Natural killer cell (primary cell): ENCODE measurements around the gene TSHZ3. TPM values are rescaled to one million over a fixed set of nuclear protein-coding genes. Genes with fewer than 3 reads are reported as not detected.

ENCODE experiments used
- ATAC-seq, 3 donors: fragments of 150-1000 bp in 2 of 3; fragments of 200-7000 bp in 1 of 3; cut with Tn5 transposase; 1 replicate in 1 of 3; 2 replicates in 2 of 3; pipeline ENCODE4 v1.10.0; 2021; ENCODE audit warnings: mild to moderate bottlenecking in 2 of 3, moderate library complexity in 2 of 3
- DNase-seq, 2 donors: peaks; one replicate each; pipeline versions ENCODE4 v3.0.0 to v3.0.0-alpha.2; 2013 to 2021; ENCODE audit warnings: mixed read lengths in 1 of 2
- H3K27ac ChIP-seq: one replicate; pipeline ENCODE4 v1.5.1; 2013; ENCODE audit warnings: mild to moderate bottlenecking, low read length
- H3K27me3 ChIP-seq: one replicate; pipeline ENCODE4 v1.6.1; 2013; ENCODE audit warnings: low read length; ENCODE audit not compliant: control insufficient read depth, insufficient read depth
- H3K36me3 ChIP-seq: one replicate; pipeline ENCODE4 v1.6.1; 2013; ENCODE audit warnings: low read length; ENCODE audit not compliant: control insufficient read depth, insufficient read depth
- H3K4me1 ChIP-seq: one replicate; pipeline ENCODE4 v1.6.1; 2013; ENCODE audit warnings: low read length; ENCODE audit not compliant: control insufficient read depth, insufficient read depth
- H3K4me3 ChIP-seq: one replicate; pipeline ENCODE4 v1.5.1; 2013; ENCODE audit warnings: low read length
- H3K9me3 ChIP-seq: one replicate; pipeline ENCODE4 v1.6.1; 2013; ENCODE audit warnings: low read length; ENCODE audit not compliant: control insufficient read depth, insufficient read depth
- H3K27ac Mint-ChIP-seq, 2 donors: one replicate each; pipeline ENCODE4 v1.8.0; 2022; ENCODE audit warnings: mild to moderate bottlenecking in 2 of 2, mixed read lengths in 2 of 2, moderate library complexity in 1 of 2
- H3K27me3 Mint-ChIP-seq, 2 donors: one replicate each; pipeline ENCODE4 v1.8.0; 2022; ENCODE audit warnings: low read depth in 2 of 2, mixed read lengths in 2 of 2
- H3K36me3 Mint-ChIP-seq: one replicate; pipeline ENCODE4 v1.8.0; 2022; ENCODE audit warnings: mixed read lengths
- H3K4me1 Mint-ChIP-seq, 2 donors: one replicate each; pipeline ENCODE4 v1.8.0; 2022; ENCODE audit warnings: mixed read lengths in 2 of 2
- H3K4me3 Mint-ChIP-seq: one replicate; pipeline ENCODE4 v1.8.0; 2022; ENCODE audit warnings: mild to moderate bottlenecking, moderate library complexity, mixed read lengths
- H3K9me3 Mint-ChIP-seq, 2 donors: one replicate each; pipeline ENCODE4 v1.8.0; 2022; ENCODE audit warnings: mixed read lengths in 2 of 2
- WGBS: methylation state at CpG from one replicate; pipeline ENCODE4 v1.1.7; 2013; ENCODE audit warnings: missing lambda C conversion rate; ENCODE audit not compliant: insufficient coverage; 5-methylcytosine and 5-hydroxymethylcytosine counted together
- intact Hi-C: fragments of 100-400 bp; cut with micrococcal nuclease; formaldehyde crosslinking; loops from one replicate; pipeline ENCODE4 v1.14.2; 2022
- total RNA-seq, 4 donors: library from RNA; stranded (reverse); fragments of 120-200 nt in 1 of 4; gene quantifications; one replicate each; pipeline versions ENCODE4 v1.2.3 to v1.2.4, GENCODE V29; 2013 to 2022
- TF ChIP-seq, protein P1 (sequence below): fragments of 200-600 bp; IDR thresholded peaks from one replicate; pipeline ENCODE4 v1.8.0; 2022; ENCODE audit warnings: antibody characterized with exemption

Gene TSHZ3
- total RNA-seq, 3 donors from 2014 or later (not counting 1 experiment from before 2014, with no cell fraction given) = 5.3 to 8.1 (median 6.2) TPM

DNA sequence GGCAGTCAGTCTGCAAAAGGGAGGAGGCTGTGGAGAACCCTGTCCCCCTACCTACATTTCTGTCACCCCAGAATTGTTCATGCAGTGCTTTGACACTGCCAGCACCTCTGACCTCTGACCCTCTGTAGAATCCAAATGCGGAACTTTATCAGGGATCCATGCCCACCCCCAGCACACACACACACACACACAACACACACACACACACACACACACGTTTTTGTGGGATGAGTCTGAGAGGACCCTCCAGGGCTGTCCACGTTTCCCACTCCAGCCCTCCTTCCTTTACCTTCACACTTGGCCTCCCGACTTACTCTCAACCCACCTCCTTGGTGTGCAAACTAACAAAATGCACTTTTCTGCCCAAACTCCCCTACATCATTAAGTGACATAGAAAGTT is 42.3 kb upstream of the TSHZ3 start:
- Histone ChIP-seq H3K36me3 (no peaks in the 10 kb centered on the region), H3K27ac (no peak overlapping the region), H3K27me3 (no peaks in the 10 kb centered on the region), H3K4me3 (no peak overlapping the region), H3K9me3 (no peaks in the 10 kb centered on the region), H3K4me1 (no peaks in the 10 kb centered on the region)
- TF ChIP-seq, protein P1, sequence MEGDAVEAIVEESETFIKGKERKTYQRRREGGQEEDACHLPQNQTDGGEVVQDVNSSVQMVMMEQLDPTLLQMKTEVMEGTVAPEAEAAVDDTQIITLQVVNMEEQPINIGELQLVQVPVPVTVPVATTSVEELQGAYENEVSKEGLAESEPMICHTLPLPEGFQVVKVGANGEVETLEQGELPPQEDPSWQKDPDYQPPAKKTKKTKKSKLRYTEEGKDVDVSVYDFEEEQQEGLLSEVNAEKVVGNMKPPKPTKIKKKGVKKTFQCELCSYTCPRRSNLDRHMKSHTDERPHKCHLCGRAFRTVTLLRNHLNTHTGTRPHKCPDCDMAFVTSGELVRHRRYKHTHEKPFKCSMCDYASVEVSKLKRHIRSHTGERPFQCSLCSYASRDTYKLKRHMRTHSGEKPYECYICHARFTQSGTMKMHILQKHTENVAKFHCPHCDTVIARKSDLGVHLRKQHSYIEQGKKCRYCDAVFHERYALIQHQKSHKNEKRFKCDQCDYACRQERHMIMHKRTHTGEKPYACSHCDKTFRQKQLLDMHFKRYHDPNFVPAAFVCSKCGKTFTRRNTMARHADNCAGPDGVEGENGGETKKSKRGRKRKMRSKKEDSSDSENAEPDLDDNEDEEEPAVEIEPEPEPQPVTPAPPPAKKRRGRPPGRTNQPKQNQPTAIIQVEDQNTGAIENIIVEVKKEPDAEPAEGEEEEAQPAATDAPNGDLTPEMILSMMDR = no peak
- no peak for ATAC-seq
- H3K9me3 Mint-ChIP-seq = no peaks in the 10 kb centered on the region
- H3K27me3 Mint-ChIP-seq = peaks cover 19 to 34% of the 10 kb centered on the region in 2 donors
- WGBS = 82% methylated on average over 4 of the region's 4 CpGs
- no peak overlapping the region for H3K27ac Mint-ChIP-seq
- no peaks in the 10 kb centered on the region for H3K4me1 Mint-ChIP-seq
- H3K36me3 Mint-ChIP-seq = no peaks in the 10 kb centered on the region
- no peak overlapping the region for H3K4me3 Mint-ChIP-seq
- no peak for DNase-seq
- intact Hi-C loops = no loop called here

DNA sequence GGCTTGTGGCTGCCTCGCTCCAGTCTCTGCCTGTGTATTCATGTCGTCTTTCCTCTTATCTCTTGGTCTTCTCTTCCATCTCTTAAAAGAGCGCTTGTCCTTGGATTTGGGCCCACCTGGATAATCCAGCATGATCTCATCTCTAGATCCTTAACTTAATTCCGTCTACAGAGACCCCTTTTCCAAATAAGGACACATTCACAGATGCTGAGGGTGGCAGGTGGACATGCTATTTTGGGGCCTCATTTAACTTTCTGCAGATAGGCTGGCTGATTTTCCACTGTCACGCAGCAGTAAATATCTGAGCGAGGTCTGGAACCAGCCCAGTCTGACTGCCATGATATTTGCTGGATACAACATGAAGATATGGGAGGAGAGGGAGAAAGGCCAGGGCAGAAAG is 41.5 kb upstream of the TSHZ3 start:
- WGBS = 83% methylated on average over 6 of the region's 6 CpGs
- DNase-seq = no peak
- Histone ChIP-seq H3K9me3 (no peaks in the 10 kb centered on the region), H3K27ac (no peak overlapping the region), H3K4me3 (no peak overlapping the region), H3K36me3 (no peaks in the 10 kb centered on the region), H3K27me3 (no peaks in the 10 kb centered on the region), H3K4me1 (no peaks in the 10 kb centered on the region)
- TF ChIP-seq, protein P1 = no peak
- H3K27me3 Mint-ChIP-seq = peaks cover 19 to 34% of the 10 kb centered on the region in 2 donors
- intact Hi-C loops = no loop called here
- no peak for ATAC-seq
- no peak overlapping the region for H3K27ac Mint-ChIP-seq
- no peaks in the 10 kb centered on the region for H3K36me3 Mint-ChIP-seq
- no peaks in the 10 kb centered on the region for H3K9me3 Mint-ChIP-seq
- no peak overlapping the region for H3K4me3 Mint-ChIP-seq
- H3K4me1 Mint-ChIP-seq = no peaks in the 10 kb centered on the region

DNA sequence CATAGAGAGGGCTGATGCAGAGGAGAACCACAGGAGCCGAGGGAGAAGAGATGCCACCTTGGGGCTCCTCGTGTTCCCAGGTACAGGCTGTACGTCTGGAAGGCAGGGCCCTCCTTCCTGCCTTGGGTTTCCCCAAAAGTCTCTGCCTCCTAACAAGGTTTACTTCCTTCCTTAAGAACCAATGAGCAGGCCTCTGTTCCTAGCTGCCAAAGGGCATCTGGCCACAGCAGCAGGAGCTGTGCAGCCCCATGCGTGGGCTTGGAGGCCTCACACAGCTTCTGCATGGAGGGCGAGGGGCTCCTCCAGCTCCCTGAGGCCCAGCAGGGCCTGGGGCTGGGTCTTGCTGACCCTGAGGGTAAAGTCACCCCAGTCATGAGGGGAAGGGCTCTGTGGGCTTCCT is 40.6 kb upstream of the TSHZ3 start:
- H3K27ac ChIP-seq = no peak overlapping the region
- no peaks in the 10 kb centered on the region for H3K9me3 ChIP-seq
- DNase-seq = no peak
- no peaks in the 10 kb centered on the region for H3K4me1 ChIP-seq
- TF ChIP-seq, protein P1 = no peak
- H3K4me3 ChIP-seq = no peak overlapping the region
- no peaks in the 10 kb centered on the region for H3K36me3 Mint-ChIP-seq
- H3K27me3 ChIP-seq = no peaks in the 10 kb centered on the region
- H3K36me3 ChIP-seq = no peaks in the 10 kb centered on the region
- no peak overlapping the region for H3K27ac Mint-ChIP-seq
- H3K27me3 Mint-ChIP-seq = peaks cover 19 to 28% of the 10 kb centered on the region in 2 donors
- H3K4me3 Mint-ChIP-seq = no peak overlapping the region
- no peaks in the 10 kb centered on the region for H3K9me3 Mint-ChIP-seq
- 89% methylated on average over 5 of the region's 5 CpGs for WGBS
- intact Hi-C loops = no loop called here
- ATAC-seq = no peak
- H3K4me1 Mint-ChIP-seq = no peaks in the 10 kb centered on the region

DNA sequence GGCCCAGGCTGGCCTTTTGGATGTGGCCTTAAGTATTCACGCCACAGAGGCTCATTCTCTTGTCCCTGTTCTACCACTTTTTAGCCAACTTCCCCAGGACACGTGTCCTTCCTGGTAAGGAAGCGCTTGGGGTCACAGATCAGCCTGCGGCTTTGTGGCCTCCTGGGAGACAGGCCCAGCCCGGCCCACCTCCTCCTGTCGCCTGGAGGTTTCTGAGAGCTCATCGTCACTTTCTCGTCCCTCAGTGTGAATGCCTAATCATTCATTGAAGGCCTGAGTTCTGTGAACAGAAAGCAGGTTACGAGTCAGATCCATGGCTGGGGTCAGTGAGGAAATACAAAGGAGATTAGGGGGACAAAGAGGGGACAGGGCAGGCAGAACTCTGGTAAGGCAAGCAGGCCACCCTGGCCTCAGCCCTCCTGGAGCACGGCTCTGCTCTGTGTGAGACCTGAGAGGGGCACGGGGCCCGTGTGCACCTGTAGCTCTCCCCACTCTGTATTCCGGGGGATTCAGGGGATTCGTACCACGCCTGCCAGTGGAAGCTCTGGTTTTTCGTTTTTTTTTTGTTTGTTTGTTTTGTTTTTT is 38.6 kb upstream of the TSHZ3 start:
- Mint-ChIP-seq H3K27ac (no peak overlapping the region), H3K36me3 (no peaks in the 10 kb centered on the region), H3K9me3 (no peaks in the 10 kb centered on the region), H3K4me1 (no peaks in the 10 kb centered on the region), H3K27me3 (peaks cover 16 to 30% of the 10 kb centered on the region in 2 donors), H3K4me3 (no peak overlapping the region)
- Histone ChIP-seq H3K4me3 (no peak overlapping the region), H3K36me3 (no peaks in the 10 kb centered on the region), H3K27ac (no peak overlapping the region), H3K4me1 (no peaks in the 10 kb centered on the region), H3K27me3 (no peaks in the 10 kb centered on the region), H3K9me3 (no peaks in the 10 kb centered on the region)
- WGBS = 86% methylated on average over 16 of the region's 16 CpGs
- TF ChIP-seq, protein P1 = no peak
- intact Hi-C loops = no loop called here
- ATAC-seq (no peak), DNase-seq (no peak)
